HG02884 (cell line): ENCODE measurements around the gene CECR2.

Experiments
- ATAC-seq: cut with Tn5 transposase; IDR thresholded peaks from one replicate; pipeline ENCODE4 v1.9.1; 2021; ENCODE audit warnings: mild to moderate bottlenecking, moderate library complexity; ENCODE audit not compliant: unreplicated experiment

Gene CECR2

DNA sequence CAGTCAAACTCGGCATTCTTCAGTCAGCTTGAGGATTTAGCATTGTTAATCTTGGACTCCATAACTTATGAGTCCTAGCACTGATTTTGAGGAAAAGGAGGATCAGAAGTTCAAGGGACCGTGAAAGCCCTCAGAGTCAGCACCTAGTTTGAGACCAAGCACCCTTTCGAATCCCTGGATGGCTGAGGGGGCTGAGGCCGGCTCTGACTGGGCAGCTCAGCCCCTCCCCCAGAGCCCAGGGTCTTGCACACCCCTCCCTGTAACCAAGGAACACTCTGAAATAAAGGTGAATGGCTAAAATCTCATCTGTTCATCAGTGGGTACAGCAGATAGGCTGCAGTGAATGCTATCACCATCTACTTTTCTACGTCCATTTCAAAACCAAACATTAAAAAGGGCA is 221.3 kb downstream of the CECR2 start:
- ATAC-seq: no peak

DNA sequence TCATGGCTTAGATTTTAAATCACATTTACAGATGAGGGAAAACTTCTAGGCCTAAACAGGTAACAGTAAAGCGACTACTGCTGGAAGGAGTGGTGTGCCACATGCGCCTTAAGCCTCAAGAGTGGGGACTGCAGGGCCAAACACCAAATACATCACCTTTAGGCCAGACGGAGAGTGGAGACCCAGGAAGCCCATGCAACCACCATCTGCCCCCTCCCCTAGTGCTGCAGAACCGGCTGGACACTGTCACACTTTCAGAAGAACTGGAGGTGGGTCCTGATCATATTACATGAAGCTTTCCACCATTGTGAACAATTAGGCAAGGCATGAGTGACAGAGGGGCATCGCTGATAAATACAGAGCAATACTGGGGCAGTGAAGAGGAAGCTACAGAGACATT is 222.9 kb downstream of the CECR2 start:
- ATAC-seq: no peak

GRCh38 chr22:17596226-17596625 is 227.0 kb downstream of the CECR2 start:
- no peak for ATAC-seq

GRCh38 chr22:17597217-17597616 is 228.0 kb downstream of the CECR2 start:
- no peak for ATAC-seq

DNA sequence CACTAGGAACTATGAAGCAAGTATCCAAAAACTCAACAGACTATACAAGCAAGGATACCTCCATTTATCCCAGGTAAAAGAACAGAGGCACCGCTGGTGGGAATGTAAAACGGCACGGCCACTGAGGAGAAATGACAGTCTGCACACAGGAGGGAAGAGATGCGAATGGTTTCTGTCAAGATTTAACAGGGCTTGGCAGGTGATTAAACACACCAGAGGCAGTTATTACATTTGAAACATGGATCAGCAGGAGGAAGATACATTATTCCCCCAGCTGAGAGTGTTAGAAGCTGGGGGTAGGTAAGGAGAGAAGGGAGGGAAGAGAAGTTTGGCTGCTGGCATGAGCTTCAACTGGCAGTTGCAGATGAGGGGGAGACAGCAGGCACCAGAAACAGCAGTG is 229.1 kb downstream of the CECR2 start:
- ATAC-seq: no peak

GRCh38 chr22:17601031-17601430 is 231.8 kb downstream of the CECR2 start:
- no peak for ATAC-seq

DNA sequence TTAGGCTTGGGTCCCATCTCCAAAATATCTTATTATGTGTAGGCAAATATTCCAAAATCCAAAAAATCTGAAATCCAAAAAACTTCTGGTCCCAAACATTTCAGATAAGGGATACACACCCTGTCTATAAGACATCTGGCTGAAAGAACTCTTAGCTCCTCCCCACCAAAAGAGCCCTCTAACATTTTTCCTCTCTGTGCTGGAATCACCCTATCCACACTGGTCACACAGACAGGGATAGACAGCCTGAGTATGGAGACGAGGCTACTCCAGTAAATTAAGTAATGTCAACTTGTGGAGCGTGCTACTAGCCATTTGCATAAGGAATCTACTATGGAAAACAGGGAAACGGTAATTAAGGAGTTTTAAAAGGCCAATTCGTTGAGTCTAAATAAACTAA is 234.4 kb downstream of the CECR2 start:
- ATAC-seq: no peak

DNA sequence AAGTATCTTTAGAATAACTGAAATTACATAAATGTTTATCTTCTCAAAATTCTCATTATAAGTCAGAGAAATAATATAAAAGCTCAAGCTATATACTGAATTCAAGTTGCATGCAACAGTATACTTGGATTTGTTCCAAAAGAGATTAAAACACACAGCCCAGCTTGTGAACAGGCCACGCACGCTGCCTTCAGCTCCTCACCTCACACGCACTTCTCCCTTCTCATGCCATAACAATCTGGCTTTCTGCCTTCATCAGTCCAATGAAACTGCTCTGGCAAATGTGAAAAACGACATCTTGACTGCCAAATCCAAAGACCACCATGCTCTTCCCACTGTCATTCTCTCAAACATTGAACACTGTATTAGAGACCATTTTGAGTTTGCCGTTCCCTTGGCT is 237.2 kb downstream of the CECR2 start:
- no peak for ATAC-seq
